Fibroblast of mammary gland (primary cell): ENCODE data around the gene PAK6.

Experiments used
- DNase-seq: peaks from one replicate; pipeline ENCODE4 v3.0.0-alpha.2; 2010; ENCODE audit warnings: low read depth
- H3K4me3 ChIP-seq: 2 replicates; pipeline ENCODE4 v1.5.1; 2011; ENCODE audit warnings: low read depth, mild to moderate bottlenecking, low read length, moderate library complexity; ENCODE audit not compliant: control insufficient read depth
- CTCF ChIP-seq: conservative IDR thresholded peaks from 2 replicates; pipeline ENCODE4 v1.5.1; 2011; ENCODE audit warnings: low read depth, low read length, inconsistent platforms; ENCODE audit not compliant: control insufficient read depth, insufficient read depth

PAK6 gene

GRCh38 chr15:40313531-40314398 is 74.9 kb downstream of the PAK6 start:
- no peak for TF ChIP-seq CTCF
- no peak for DNase-seq
- H3K4me3 ChIP-seq: no peak overlapping the region

- DNase-seq: peak; percentile 49
- no peak overlapping the region for H3K4me3 ChIP-seq
- no peak for TF ChIP-seq CTCF
These were observed 75.9 kb downstream of the PAK6 start for GRCh38 chr15:40314723-40315276.

DNA sequence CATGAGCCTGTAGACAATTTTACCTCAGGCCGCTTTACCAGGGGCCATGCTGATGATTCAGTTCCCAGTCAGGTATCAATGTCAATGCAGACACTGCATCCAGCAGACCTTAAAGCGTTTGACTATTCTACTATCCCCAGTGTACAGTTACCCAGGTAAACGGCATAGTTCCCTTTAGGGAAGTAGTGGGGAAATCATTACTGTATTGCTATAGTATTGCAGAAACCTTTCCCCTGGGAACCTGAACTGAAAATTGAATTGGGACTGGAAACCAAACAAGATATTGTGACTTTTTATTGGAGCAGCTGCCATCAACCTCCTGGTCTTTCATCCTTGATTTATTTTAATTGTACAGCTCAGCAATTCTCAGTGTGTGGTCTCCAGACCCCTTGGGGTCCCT is 78.1 kb downstream of the PAK6 start:
- no peak for DNase-seq
- TF ChIP-seq CTCF: no peak
- no peak overlapping the region for H3K4me3 ChIP-seq

DNA sequence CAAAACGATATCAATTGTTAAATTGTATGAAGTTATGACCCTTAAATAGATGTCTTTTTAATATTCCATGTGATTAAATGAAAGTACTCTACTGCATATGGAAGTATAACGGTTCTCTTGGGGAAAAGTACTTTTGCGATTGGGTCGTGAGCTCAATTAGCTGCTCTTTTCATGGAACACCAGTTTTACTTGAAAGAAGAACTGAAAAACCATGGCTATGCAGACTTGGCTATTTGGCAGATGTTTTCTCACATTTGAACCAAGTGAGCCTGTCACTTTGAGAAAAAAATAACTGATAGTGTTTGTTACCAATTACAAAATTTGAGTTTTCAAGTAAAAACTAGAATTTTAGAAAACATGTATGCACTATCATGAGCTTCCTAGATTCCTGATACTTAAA is 78.7 kb downstream of the PAK6 start:
- H3K4me3 ChIP-seq: no peak overlapping the region
- no peak for DNase-seq
- no peak for TF ChIP-seq CTCF

- no peak for TF ChIP-seq CTCF
- no peak overlapping the region for H3K4me3 ChIP-seq
These were observed 81.5 kb downstream of the PAK6 start for GRCh38 chr15:40320409-40320808.

DNA sequence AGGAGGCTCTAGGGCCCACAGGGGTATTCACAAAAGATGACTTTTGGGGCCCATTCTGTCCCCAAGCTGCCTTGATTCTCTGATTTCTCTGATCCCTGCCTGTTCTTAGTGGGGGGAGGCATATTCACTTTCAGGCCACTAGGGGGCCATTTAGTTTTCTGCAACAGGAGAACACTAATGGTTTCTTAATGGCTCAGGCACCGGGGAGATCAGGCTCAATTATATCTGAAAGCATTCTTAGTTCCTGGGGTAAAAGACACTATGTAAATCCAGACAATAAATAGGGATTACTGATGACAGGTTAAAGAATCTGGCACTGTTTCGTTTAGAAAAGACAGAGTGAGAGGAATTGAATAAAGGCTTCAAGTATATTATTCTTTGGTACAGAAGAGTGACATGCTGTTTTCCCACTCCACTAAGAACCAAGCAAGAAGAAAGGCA is 82.1 kb downstream of the PAK6 start:
- peak; percentile 92 for TF ChIP-seq CTCF
- H3K4me3 ChIP-seq: no peak overlapping the region
- peak; percentile 65 for DNase-seq

More at GRCh38 chr15:40320409-40320808, 81.5 kb downstream of the PAK6 start:
- DNase-seq: no peak
